ENCODE data around the gene ZFP36L2. TPM values are rescaled to one million over a fixed set of nuclear protein-coding genes. Genes with fewer than 3 reads are reported as not detected.

The ZFP36L2 gene
- polyA plus RNA-seq, 6 donors from 2014 or later = 125 to 367 (median 188) TPM

DNA sequence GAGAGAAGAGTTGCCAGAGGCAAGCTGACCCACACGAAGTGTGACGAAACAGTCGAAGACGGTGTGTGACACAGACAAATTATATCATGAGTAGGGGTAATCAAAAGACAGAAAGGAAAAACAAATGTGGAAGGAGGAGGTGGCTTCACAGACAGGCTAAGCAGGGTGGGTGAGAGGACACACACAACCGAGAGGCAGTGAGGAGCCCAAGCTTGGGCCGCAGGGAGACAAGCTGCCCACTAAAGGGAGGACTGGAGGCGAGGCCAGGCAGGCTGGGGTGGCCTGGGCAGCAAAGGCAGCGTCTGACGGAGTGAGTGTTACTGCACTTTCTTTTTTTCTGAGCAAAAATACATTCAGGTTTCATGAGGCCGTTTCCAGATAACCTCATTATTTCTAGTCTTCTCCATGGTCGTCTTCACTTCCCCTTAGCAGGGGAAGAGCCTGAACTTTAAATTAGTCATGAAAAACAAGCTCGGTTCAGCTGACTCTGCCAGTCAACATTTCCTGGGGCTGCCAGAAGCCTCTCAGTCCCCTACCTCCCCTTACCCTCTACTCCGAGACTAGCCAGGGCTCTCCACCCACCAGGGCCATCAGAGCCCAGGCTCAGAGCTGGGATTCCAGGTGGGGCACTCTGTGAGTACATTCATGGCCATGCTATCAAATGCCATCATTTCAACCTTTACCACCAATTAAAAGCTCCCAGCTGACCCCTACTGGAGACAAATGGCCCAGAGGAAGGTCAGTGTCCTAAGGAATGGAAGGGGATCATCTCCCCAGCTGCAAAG, 13.8 kb upstream of the ZFP36L2 start:
- ATAC-seq (ENCODE audit: low read depth in 2 of 2) = peak; percentile 83 to 87
- Mint-ChIP-seq H3K9me3 (no peaks in the 10 kb centered on the region), H3K4me1 (peaks cover 30 to 56% (median 37%) of the 10 kb centered on the region in 3 donors), H3K36me3 (peaks cover 0 to 6% of the 10 kb centered on the region in 2 donors), H3K27ac (peak overlapping the region; percentile 80 to 97 (median 92)), H3K27me3 (no peaks in the 10 kb centered on the region), H3K4me3 (peak overlapping the region in 7 of 8 donors; percentile 11 to 85 (median 69))
- peak; percentile 47 for DNase-seq

DNA sequence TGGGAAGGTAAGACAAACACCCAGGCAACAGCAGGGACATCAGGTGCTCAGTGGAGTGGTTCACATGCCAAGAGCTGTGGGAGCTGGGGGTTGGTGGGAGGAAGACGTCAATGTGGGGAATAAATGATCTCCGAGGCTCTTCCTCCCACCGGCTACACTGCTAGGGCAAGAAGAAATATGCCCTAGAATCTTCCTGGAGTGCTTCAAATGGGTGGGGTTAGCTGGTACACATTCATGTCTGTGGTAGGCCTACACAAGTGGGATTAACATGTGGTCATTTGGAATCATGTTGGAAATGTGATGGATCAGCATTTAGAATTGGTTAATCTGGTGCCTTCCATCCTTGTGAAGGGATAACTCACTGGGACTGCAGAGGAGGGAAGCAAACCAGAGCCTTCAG, 12.4 kb upstream of the ZFP36L2 start:
- H3K27me3 Mint-ChIP-seq = no peaks in the 10 kb centered on the region
- H3K27ac Mint-ChIP-seq = peak overlapping the region in 4 of 6 donors; percentile 12 to 58 (median 36)
- H3K4me3 Mint-ChIP-seq = peak overlapping the region in 1 of 8 donors; percentile 75
- DNase-seq = no peak
- no peaks in the 10 kb centered on the region for H3K36me3 Mint-ChIP-seq
- no peak for ATAC-seq (ENCODE audit: low read depth in 2 of 2)
- H3K4me1 Mint-ChIP-seq = peaks cover 35 to 68% (median 46%) of the 10 kb centered on the region in 3 donors
- H3K9me3 Mint-ChIP-seq = no peaks in the 10 kb centered on the region

DNA sequence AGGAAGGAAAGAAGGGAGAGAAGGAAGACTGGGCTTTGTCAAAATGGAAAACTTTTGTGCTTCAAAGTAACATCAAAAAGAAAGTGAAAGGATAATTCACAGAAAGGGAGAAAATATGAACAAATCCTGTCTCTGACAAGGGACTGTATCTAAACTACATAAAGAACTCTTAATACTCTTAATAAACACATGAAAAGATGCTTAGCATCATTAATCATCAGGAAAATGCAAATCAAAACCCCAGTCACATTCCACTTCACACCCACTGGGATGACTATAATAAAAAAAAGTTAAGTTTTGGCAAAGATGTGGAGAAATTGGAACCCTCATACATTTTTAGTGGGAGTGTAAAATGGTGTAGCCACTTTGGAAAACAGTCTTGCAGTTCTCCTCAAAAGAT, 11.8 kb upstream of the ZFP36L2 start:
- H3K4me3 Mint-ChIP-seq = peak overlapping the region in 3 of 8 donors; percentile 50 to 86 (median 82)
- H3K27me3 Mint-ChIP-seq = no peaks in the 10 kb centered on the region
- no peaks in the 10 kb centered on the region for H3K36me3 Mint-ChIP-seq
- H3K9me3 Mint-ChIP-seq = no peaks in the 10 kb centered on the region
- no peak for DNase-seq
- ATAC-seq (ENCODE audit: low read depth in 2 of 2) = no peak
- peak overlapping the region in 4 of 6 donors; percentile 31 to 82 (median 63) for H3K27ac Mint-ChIP-seq
- H3K4me1 Mint-ChIP-seq = peaks cover 38 to 74% (median 53%) of the 10 kb centered on the region in 3 donors

- DNase-seq = peak; percentile 15
- Mint-ChIP-seq H3K27me3 (no peaks in the 10 kb centered on the region), H3K4me3 (peak overlapping the region; percentile 2 to 73 (median 36)), H3K36me3 (peaks cover 5 to 8% of the 10 kb centered on the region in 2 donors), H3K27ac (peak overlapping the region in 2 of 6 donors; percentile 80 to 88), H3K9me3 (no peaks in the 10 kb centered on the region), H3K4me1 (peaks cover 25 to 62% (median 52%) of the 10 kb centered on the region in 3 donors)
- ATAC-seq (ENCODE audit: low read depth in 2 of 2) = peak; percentile 35 to 51
These were observed 7.1 kb upstream of the ZFP36L2 start for GRCh38 chr2:43233218-43234212.

- H3K27me3 Mint-ChIP-seq = no peaks in the 10 kb centered on the region
- H3K4me1 Mint-ChIP-seq = peaks cover 22 to 62% (median 53%) of the 10 kb centered on the region in 3 donors
- no peak overlapping the region for H3K4me3 Mint-ChIP-seq
These were observed 4.8 kb upstream of the ZFP36L2 start for GRCh38 chr2:43230951-43231827.

GRCh38 chr2:43230351-43230885, 4.0 kb upstream of the ZFP36L2 start:
- Mint-ChIP-seq H3K4me1 (peaks cover 22 to 60% (median 53%) of the 10 kb centered on the region in 3 donors), H3K4me3 (no peak overlapping the region)
- no peak for ATAC-seq (ENCODE audit: low read depth in 2 of 2)

More at GRCh38 chr2:43230951-43231827, 4.8 kb upstream of the ZFP36L2 start:
- ATAC-seq (ENCODE audit: low read depth in 2 of 2) = no peak
- peaks cover 5 to 8% of the 10 kb centered on the region in 2 donors for H3K36me3 Mint-ChIP-seq
- H3K27ac Mint-ChIP-seq = peak overlapping the region in 4 of 6 donors; percentile 29 to 88 (median 46)
- no peak for DNase-seq
- H3K9me3 Mint-ChIP-seq = no peaks in the 10 kb centered on the region

GRCh38 chr2:43228756-43229659, 2.6 kb upstream of the ZFP36L2 start:
- H3K4me1 Mint-ChIP-seq = peaks cover 24 to 50% (median 49%) of the 10 kb centered on the region in 3 donors
- peak overlapping the region in 7 of 8 donors; percentile 3 to 85 (median 58) for H3K4me3 Mint-ChIP-seq
- peaks cover 0 to 3% (median 0%) of the 10 kb centered on the region in 7 donors for H3K9me3 Mint-ChIP-seq
- H3K36me3 Mint-ChIP-seq = peaks cover 8 to 14% of the 10 kb centered on the region in 2 donors
- DNase-seq (no peak), ATAC-seq (ENCODE audit: low read depth in 2 of 2) (no peak)
- H3K27ac Mint-ChIP-seq = peak overlapping the region; percentile 5 to 97 (median 88)
- H3K27me3 Mint-ChIP-seq = no peaks in the 10 kb centered on the region

More at GRCh38 chr2:43230351-43230885, 4.0 kb upstream of the ZFP36L2 start:
- peaks cover 5 to 8% of the 10 kb centered on the region in 2 donors for H3K36me3 Mint-ChIP-seq
- H3K27me3 Mint-ChIP-seq = no peaks in the 10 kb centered on the region
- no peak for DNase-seq
- peak overlapping the region in 1 of 6 donors; percentile 60 for H3K27ac Mint-ChIP-seq
- H3K9me3 Mint-ChIP-seq = no peaks in the 10 kb centered on the region

- peak overlapping the region; percentile 73 to 94 (median 92) for H3K4me3 Mint-ChIP-seq
- peaks cover 0 to 3% (median 0%) of the 10 kb centered on the region in 7 donors for H3K9me3 Mint-ChIP-seq
- H3K27me3 Mint-ChIP-seq = no peaks in the 10 kb centered on the region
- peaks cover 14 to 18% of the 10 kb centered on the region in 2 donors for H3K36me3 Mint-ChIP-seq
- ATAC-seq (ENCODE audit: low read depth in 2 of 2) (no peak), DNase-seq (peak; percentile 14)
- peak overlapping the region; percentile 88 to 98 (median 95) for H3K27ac Mint-ChIP-seq
- peaks cover 24 to 46% (median 43%) of the 10 kb centered on the region in 3 donors for H3K4me1 Mint-ChIP-seq
These were observed 1.9 kb upstream of the ZFP36L2 start for GRCh38 chr2:43228321-43228751.

- peak overlapping the region; percentile 73 to 94 (median 92) for H3K4me3 Mint-ChIP-seq
- peaks cover 25 to 41% (median 40%) of the 10 kb centered on the region in 3 donors for H3K4me1 Mint-ChIP-seq
- peaks cover 16 to 18% of the 10 kb centered on the region in 2 donors for H3K36me3 Mint-ChIP-seq
- DNase-seq (no peak), ATAC-seq (ENCODE audit: low read depth in 2 of 2) (peak in 1 of 2 donors; percentile 5)
- H3K9me3 Mint-ChIP-seq = peaks cover 0 to 3% (median 0%) of the 10 kb centered on the region in 7 donors
- H3K27ac Mint-ChIP-seq = peak overlapping the region; percentile 88 to 98 (median 95)
- H3K27me3 Mint-ChIP-seq = no peaks in the 10 kb centered on the region
These were observed 1.4 kb upstream of the ZFP36L2 start for GRCh38 chr2:43227830-43228281.

- Mint-ChIP-seq H3K4me3 (peak overlapping the region; percentile 73 to 99 (median 92)), H3K27me3 (no peaks in the 10 kb centered on the region), H3K4me1 (peaks cover 29 to 46% (median 41%) of the 10 kb centered on the region in 3 donors), H3K36me3 (peaks cover 18% of the 10 kb centered on the region in 2 donors), H3K9me3 (peaks cover 0 to 3% (median 0%) of the 10 kb centered on the region in 7 donors), H3K27ac (peak overlapping the region; percentile 91 to 98 (median 96))
- DNase-seq = peak; percentile 66
- ATAC-seq (ENCODE audit: low read depth in 2 of 2) = peak; percentile 28 to 29
These were observed 786 bp upstream of the ZFP36L2 start for GRCh38 chr2:43226955-43227829.
